Left lung (tissue), 14 donors: ENCODE measurements around the gene EIF6. TPM values are rescaled to one million over a fixed set of nuclear protein-coding genes. Genes with fewer than 3 reads are reported as not detected.

ENCODE experiments used
- ATAC-seq: fragments of 200-7000 bp; cut with Tn5 transposase; one replicate; pipeline ENCODE4 v1.9.1; 2020; ENCODE audit warnings: moderate library complexity
- DNase-seq, 4 donors: peaks; one replicate each; pipeline ENCODE4 v3.0.0-alpha.2; 2013 to 2020
- H3K27ac ChIP-seq, 2 donors: fragments of 200-600 bp; sonication (generic) in 1 of 2; one replicate each; pipeline versions ENCODE4 v1.5.0 to v1.8.0; 2020 to 2021
- H3K27me3 ChIP-seq, 2 donors: fragments of 200-600 bp; sonication (generic) in 1 of 2; one replicate each; pipeline versions ENCODE4 v1.5.0 to v1.8.0; 2020 to 2021
- H3K36me3 ChIP-seq, 2 donors: fragments of 200-600 bp; sonication (generic) in 1 of 2; one replicate each; pipeline versions ENCODE4 v1.5.0 to v1.8.0; 2020 to 2021
- H3K4me1 ChIP-seq, 2 donors: fragments of 200-600 bp; one replicate each; pipeline ENCODE4 v1.8.0; 2021
- H3K4me3 ChIP-seq, 2 donors: fragments of 200-600 bp; sonication (generic) in 1 of 2; one replicate each; pipeline versions ENCODE4 v1.5.0 to v1.8.0; 2020 to 2021; ENCODE audit warnings: mild to moderate bottlenecking in 1 of 2
- H3K9me3 ChIP-seq, 2 donors: fragments of 200-600 bp; sonication (generic) in 1 of 2; one replicate each; pipeline versions ENCODE4 v1.5.0 to v1.8.0; 2020 to 2021
- intact Hi-C, 2 donors: fragments of 100-400 bp; cut with DNase I; formaldehyde crosslinking; loops; one replicate each; pipeline versions ENCODE4 v1.11.2 to v1.14.2; 2022
- long read RNA-seq, 12 donors: library from polyadenylated mRNA in 2 of 12; unstranded in 2 of 12; transcript quantifications; one replicate each; pipeline ENCODE4 v2.0.0 and lab custom pipeline, GENCODE V29; 2019 to 2026
- polyA plus RNA-seq, 6 donors: library from polyadenylated mRNA; unstranded; fragments of 120-200 nt; gene quantifications; one replicate each; pipeline ENCODE4 v1.2.1, GENCODE V29; 2013; ENCODE audit not compliant: insufficient read length in 6 of 6
- total RNA-seq, 2 donors: library from RNA; stranded (reverse); fragmentation: NEBNext Ultra II Directional; extraction: Animal tissue kit (Norgen Biotek cat#: 25700); gene quantifications; one replicate each; pipeline ENCODE4 v1.2.1, GENCODE V29; 2021
- TF ChIP-seq, protein P1 (sequence below), 2 donors: fragments of 200-600 bp; sonication (generic) in 1 of 2; IDR thresholded peaks; one replicate each; pipeline versions ENCODE4 v1.5.0 to v1.8.0; 2021; ENCODE audit warnings: antibody characterized with exemption in 2 of 2
- donor health status: DM: no; HTN: yes; CAD: no.
- donor health status: DM: no; HTN: no; CAD: no.

EIF6 gene
- 100 to 1,000 TPM in 1 of 2 donors, 10 to 100 TPM in 1; 96.9 to 110 TPM for total RNA-seq
- 100 to 1,000 TPM in 5 of 6 donors, 10 to 100 TPM in 1; 95.6 to 111 (median 107) TPM for polyA plus RNA-seq
- long read RNA-seq, donor 1, transcript EIF6-201 (6 exons, 1,252 nt), result minor isoform, 10 of 189 reads
- long read RNA-seq, donor 1, transcript EIF6-203 (7 exons, 1,289 nt), result major isoform, 69 of 189 reads
- long read RNA-seq, donor 1, partial matches to known transcripts, result 99 of 189 reads
- long read RNA-seq, donor 1, other reads (novel, unspliced or antisense), result 7 of 189 reads
- long read RNA-seq, donor 2, transcript EIF6-201 (6 exons, 1,252 nt), result minor isoform, 9 of 123 reads
- long read RNA-seq, donor 2, transcript EIF6-203 (7 exons, 1,289 nt), result major isoform, 36 of 123 reads
- long read RNA-seq, donor 2, partial matches to known transcripts, result 74 of 123 reads
- long read RNA-seq, donor 2, other reads (novel, unspliced or antisense), result 0 of 123 reads
- long read RNA-seq, donor 3, transcript EIF6-201 (6 exons, 1,252 nt), result minor isoform, 14 of 103 reads
- long read RNA-seq, donor 3, transcript EIF6-203 (7 exons, 1,289 nt), result major isoform, 48 of 103 reads
- long read RNA-seq, donor 3, partial matches to known transcripts, result 41 of 103 reads
- long read RNA-seq, donor 3, other reads (novel, unspliced or antisense), result 0 of 103 reads
- long read RNA-seq, donor 4, transcript EIF6-201 (6 exons, 1,252 nt), result minor isoform, 42 of 187 reads
- long read RNA-seq, donor 4, transcript EIF6-206 (6 exons, 932 nt), result minor isoform, 5 of 187 reads
- long read RNA-seq, donor 4, transcript EIF6-203 (7 exons, 1,289 nt), result major isoform, 121 of 187 reads
- long read RNA-seq, donor 4, partial matches to known transcripts, result 10 of 187 reads
- long read RNA-seq, donor 4, other reads (novel, unspliced or antisense), result 8 of 187 reads
- long read RNA-seq, donor 5, transcript EIF6-201 (6 exons, 1,252 nt), result minor isoform, 6 of 84 reads
- long read RNA-seq, donor 5, transcript EIF6-203 (7 exons, 1,289 nt), result major isoform, 40 of 84 reads
- long read RNA-seq, donor 5, partial matches to known transcripts, result 37 of 84 reads
- long read RNA-seq, donor 5, other reads (novel, unspliced or antisense), result 0 of 84 reads
- long read RNA-seq, donor 6, transcript EIF6-203 (7 exons, 1,289 nt), result major isoform, 62 of 134 reads
- long read RNA-seq, donor 6, transcript EIF6-201 (6 exons, 1,252 nt), result minor isoform, 8 of 134 reads
- long read RNA-seq, donor 6, partial matches to known transcripts, result 59 of 134 reads
- long read RNA-seq, donor 6, other reads (novel, unspliced or antisense), result 0 of 134 reads
- long read RNA-seq, donor 7, transcript EIF6-201 (6 exons, 1,252 nt), result minor isoform, 5 of 77 reads
- long read RNA-seq, donor 7, transcript EIF6-203 (7 exons, 1,289 nt), result major isoform, 27 of 77 reads
- long read RNA-seq, donor 7, partial matches to known transcripts, result 44 of 77 reads
- long read RNA-seq, donor 7, other reads (novel, unspliced or antisense), result 0 of 77 reads
- long read RNA-seq, donor 8, transcript EIF6-201 (6 exons, 1,252 nt), result minor isoform, 7 of 86 reads
- long read RNA-seq, donor 8, transcript EIF6-203 (7 exons, 1,289 nt), result major isoform, 35 of 86 reads
- long read RNA-seq, donor 8, partial matches to known transcripts, result 42 of 86 reads
- long read RNA-seq, donor 8, other reads (novel, unspliced or antisense), result 0 of 86 reads
- long read RNA-seq, donor 9, result 0 reads
- long read RNA-seq, donor 10, transcript EIF6-203 (7 exons, 1,289 nt), result major isoform, 182 of 262 reads
- long read RNA-seq, donor 10, transcript EIF6-201 (6 exons, 1,252 nt), result minor isoform, 49 of 262 reads
- long read RNA-seq, donor 10, partial matches to known transcripts, result 13 of 262 reads
- long read RNA-seq, donor 10, other reads (novel, unspliced or antisense), result 9 of 262 reads
- long read RNA-seq, donor 11, transcript EIF6-201 (6 exons, 1,252 nt), result minor isoform, 10 of 100 reads
- long read RNA-seq, donor 11, transcript EIF6-203 (7 exons, 1,289 nt), result major isoform, 37 of 100 reads
- long read RNA-seq, donor 11, partial matches to known transcripts, result 47 of 100 reads
- long read RNA-seq, donor 11, other reads (novel, unspliced or antisense), result 5 of 100 reads
- long read RNA-seq, donor 12, transcript EIF6-203 (7 exons, 1,289 nt), result major isoform, 30 of 81 reads
- long read RNA-seq, donor 12, partial matches to known transcripts, result 44 of 81 reads
- long read RNA-seq, donor 12, other reads (novel, unspliced or antisense), result 0 of 81 reads

DNA sequence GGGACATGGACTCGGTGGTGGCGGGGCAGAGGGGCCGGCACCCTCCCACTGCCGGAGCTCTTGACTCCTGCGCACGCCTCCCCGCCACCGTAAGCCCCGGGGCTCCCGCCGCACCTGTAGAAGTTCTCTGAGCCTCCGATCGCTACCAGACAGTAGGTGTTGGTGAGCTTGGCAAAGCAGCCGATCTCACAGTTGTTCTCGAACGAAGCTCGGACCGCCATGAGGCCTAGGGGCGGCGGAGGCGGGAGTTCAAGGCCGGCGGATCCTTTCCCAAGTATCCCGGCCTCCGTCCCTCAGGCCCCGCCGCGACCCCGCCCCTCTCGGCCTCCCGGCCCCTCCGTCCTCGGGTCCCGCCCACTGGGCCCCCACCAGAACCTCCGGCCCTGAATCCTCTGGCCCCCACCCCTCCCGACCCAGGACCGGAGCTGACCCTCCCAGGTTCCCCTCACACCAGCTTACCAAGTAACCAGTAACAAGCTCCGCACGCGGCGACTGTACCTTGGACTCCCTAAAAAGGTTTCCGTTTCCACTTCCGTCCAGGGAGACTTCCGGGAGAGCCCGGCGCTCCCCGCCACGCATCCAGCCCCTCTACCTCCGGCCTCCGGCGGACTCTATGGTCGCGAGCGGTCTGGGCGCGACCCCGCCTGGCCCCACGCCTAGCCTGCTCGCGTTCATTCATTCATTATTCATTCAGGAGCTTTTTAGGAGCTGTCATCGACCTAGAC lies at the start of gene EIF6:
TSS of gene EIF6 (minus strand) at position 506 of the 725 bp plus-strand sequence. CDS start at position 221, 285 bp downstream.
- Histone ChIP-seq H3K4me3 (peak within 1 kb of the TSS; percentile 97 to 99), H3K36me3 (peaks cover 0 to 30% of the 10 kb centered on the region in 2 donors), H3K27ac (peak within 1 kb of the TSS; percentile 84 to 85), H3K27me3 (no peaks in the 10 kb centered on the region), H3K4me1 (peaks cover 10 to 22% of the 10 kb centered on the region in 2 donors), H3K9me3 (no peaks in the 10 kb centered on the region)
- intact Hi-C loops, result no loop called here
- TF ChIP-seq, protein P1, sequence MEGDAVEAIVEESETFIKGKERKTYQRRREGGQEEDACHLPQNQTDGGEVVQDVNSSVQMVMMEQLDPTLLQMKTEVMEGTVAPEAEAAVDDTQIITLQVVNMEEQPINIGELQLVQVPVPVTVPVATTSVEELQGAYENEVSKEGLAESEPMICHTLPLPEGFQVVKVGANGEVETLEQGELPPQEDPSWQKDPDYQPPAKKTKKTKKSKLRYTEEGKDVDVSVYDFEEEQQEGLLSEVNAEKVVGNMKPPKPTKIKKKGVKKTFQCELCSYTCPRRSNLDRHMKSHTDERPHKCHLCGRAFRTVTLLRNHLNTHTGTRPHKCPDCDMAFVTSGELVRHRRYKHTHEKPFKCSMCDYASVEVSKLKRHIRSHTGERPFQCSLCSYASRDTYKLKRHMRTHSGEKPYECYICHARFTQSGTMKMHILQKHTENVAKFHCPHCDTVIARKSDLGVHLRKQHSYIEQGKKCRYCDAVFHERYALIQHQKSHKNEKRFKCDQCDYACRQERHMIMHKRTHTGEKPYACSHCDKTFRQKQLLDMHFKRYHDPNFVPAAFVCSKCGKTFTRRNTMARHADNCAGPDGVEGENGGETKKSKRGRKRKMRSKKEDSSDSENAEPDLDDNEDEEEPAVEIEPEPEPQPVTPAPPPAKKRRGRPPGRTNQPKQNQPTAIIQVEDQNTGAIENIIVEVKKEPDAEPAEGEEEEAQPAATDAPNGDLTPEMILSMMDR (IDR thresholded peaks at IDR 0.05), result no peak
- DNase-seq (peak; percentile 80 to 93 (median 84)), ATAC-seq (peak; percentile 94)

DNA sequence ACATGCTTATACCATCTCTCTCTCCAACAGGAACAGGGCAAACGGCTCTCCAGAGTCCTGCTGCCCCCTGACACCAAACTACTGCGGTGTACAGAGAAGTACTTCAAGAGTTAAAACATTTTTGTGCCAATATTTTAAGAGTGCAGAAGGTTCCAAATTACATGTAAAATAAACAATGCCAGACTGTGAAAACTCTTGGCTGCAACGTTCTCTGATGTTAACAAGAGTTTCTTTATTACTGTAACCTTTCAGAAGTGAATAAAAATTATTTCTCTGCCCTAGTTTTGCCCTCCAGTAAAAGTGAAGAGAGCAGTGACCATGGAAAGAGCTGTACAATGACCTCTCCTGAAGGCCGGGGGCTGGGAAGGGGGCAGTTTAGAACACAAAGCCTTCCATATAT lies 49.0 kb upstream of the EIF6 start:
- TF ChIP-seq, protein P1 (IDR thresholded peaks at IDR 0.05), result no peak
- Histone ChIP-seq H3K4me3 (no peak overlapping the region), H3K9me3 (no peaks in the 10 kb centered on the region), H3K36me3 (no peaks in the 10 kb centered on the region), H3K27me3 (no peaks in the 10 kb centered on the region), H3K27ac (no peak overlapping the region), H3K4me1 (peaks cover 0 to 6% of the 10 kb centered on the region in 2 donors)
- DNase-seq (peak in 2 of 4 donors; percentile 31 to 46), ATAC-seq (peak; percentile 11)
- intact Hi-C loops, result no loop called here

DNA sequence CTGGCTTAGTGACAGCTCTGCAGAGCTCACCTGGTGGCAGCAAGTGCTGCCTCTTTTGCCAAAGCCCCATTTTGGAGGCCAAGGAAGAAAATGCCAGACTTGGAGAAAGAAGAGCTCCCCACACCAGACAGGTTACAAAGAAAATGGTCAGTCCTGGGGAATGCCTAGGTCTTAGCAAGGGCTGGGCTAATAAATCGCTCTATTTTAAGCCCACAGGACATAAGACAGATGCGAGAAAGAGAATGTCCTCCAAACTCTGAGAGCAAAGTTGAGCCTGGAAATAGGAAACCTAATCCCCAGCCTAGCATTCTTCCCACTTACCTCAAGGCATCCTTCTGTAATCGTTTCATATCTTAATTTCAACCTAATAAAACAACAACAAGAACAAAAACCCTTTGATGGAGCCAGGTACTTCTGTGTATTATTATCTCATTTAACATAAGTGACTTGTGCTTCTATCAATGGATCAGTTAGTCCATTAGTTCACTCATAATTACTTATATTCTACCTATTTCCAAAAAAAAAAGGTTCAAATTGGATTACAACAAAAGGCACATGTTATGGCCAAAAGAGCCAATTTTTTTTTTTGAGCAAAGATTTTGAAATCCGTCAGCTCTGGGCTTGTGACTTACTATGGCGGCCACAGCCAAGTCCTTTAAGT lies 48.1 kb upstream of the EIF6 start:
- H3K36me3 ChIP-seq, result no peaks in the 10 kb centered on the region
- ATAC-seq (no peak), DNase-seq (no peak)
- no peaks in the 10 kb centered on the region for H3K9me3 ChIP-seq
- no peak overlapping the region for H3K4me3 ChIP-seq
- H3K27me3 ChIP-seq, result no peaks in the 10 kb centered on the region
- intact Hi-C loops, result no loop called here
- no peak overlapping the region for H3K27ac ChIP-seq
- TF ChIP-seq, protein P1 (IDR thresholded peaks at IDR 0.05), result no peak
- H3K4me1 ChIP-seq, result peaks cover 0 to 6% of the 10 kb centered on the region in 2 donors
